GM12878 (cell line): ENCODE data around the gene PLEKHO1. TPM values are rescaled to one million over a fixed set of nuclear protein-coding genes. Genes with fewer than 3 reads are reported as not detected.

ENCODE experiments used
- ATAC-seq: fragments of 200-7000 bp; cut with Tn5 transposase; 3 replicates; pipeline ENCODE4 v1.9.1; 2020; ENCODE audit warnings: mild to moderate bottlenecking, moderate library complexity
- BruUV-seq: library from RNA; stranded (reverse); fragments of 400-500 nt; replicated peaks from 2 replicates; lab custom pipeline; 2021; lab: Mats Ljungman, UMichigan
- CTCF ChIA-PET: fragments of 300-600 bp; sonication (Branson Sonifier 250); formaldehyde crosslinking; extraction: SDS; loops from one replicate; lab custom pipeline; 2021; ENCODE audit warnings: inconsistent platforms; lab: Yijun Ruan, JAX
- POLR2A ChIA-PET: fragments of 350-600 bp; formaldehyde crosslinking; extraction: SDS; loops from one replicate; lab custom pipeline; 2021; ENCODE audit warnings: inconsistent platforms; lab: Charles Lee
- RAD21 ChIA-PET: fragments of 300-600 bp; sonication (Branson Sonifier 250); formaldehyde crosslinking; loops from one replicate; lab custom pipeline; 2023; ENCODE audit warnings: antibody characterized with exemption; ENCODE audit not compliant: unreplicated experiment; lab: Charles Lee
- SMC1A ChIA-PET: fragments of 300-600 bp; sonication (Branson Sonifier 250); formaldehyde crosslinking; loops from one replicate; lab custom pipeline; 2023; ENCODE audit not compliant: unreplicated experiment, uncharacterized antibody; lab: Charles Lee
- DNase-seq: peaks from one replicate; pipeline ENCODE4 v3.0.0-alpha.2; 2011; ENCODE audit warnings: low read depth, low spot score
- FAIRE-seq: peaks from 3 replicates; lab custom pipeline; 2011; peaks lifted over from hg19 to GRCh38; lab: Jason Lieb, UNC
- H2AFZ ChIP-seq: 2 replicates; pipeline ENCODE4 v1.6.0; 2011; ENCODE audit warnings: low read depth, low read length, control low read depth; ENCODE audit not compliant: control insufficient read depth
- H3K27ac ChIP-seq: 2 replicates; pipeline ENCODE4 v1.5.1; 2011; ENCODE audit warnings: control low read depth; ENCODE audit not compliant: control insufficient read depth, insufficient read depth
- H3K27me3 ChIP-seq, 2 experiments: replicated peaks in 1 of 2; 2 replicates each; pipeline versions ENCODE4 v1.6.0 to v1.6.1; 2011; ENCODE audit warnings: low read length in 1 of 2; ENCODE audit not compliant: control insufficient read depth in 2 of 2, insufficient read depth in 2 of 2
- H3K36me3 ChIP-seq, 2 experiments: 2 replicates each; pipeline ENCODE4 v1.5.1; 2011; ENCODE audit warnings: low read length in 1 of 2; ENCODE audit not compliant: control insufficient read depth in 2 of 2, insufficient read depth in 2 of 2
- H3K4me1 ChIP-seq: 2 replicates; pipeline ENCODE4 v1.6.1; 2011; ENCODE audit warnings: mild to moderate bottlenecking, low read length, moderate library complexity, mixed read lengths; ENCODE audit not compliant: control insufficient read depth, insufficient read depth
- H3K4me2 ChIP-seq: 2 replicates; pipeline ENCODE4 v1.6.0; 2011; ENCODE audit warnings: control low read depth; ENCODE audit not compliant: control insufficient read depth, insufficient read depth
- H3K4me3 ChIP-seq: fragments of 200-600 bp; sonication (generic); 2 replicates; pipeline ENCODE4 v1.5.1; 2016
- H3K79me2 ChIP-seq: 2 replicates; pipeline ENCODE4 v1.6.0; 2011; ENCODE audit warnings: low read length; ENCODE audit not compliant: control insufficient read depth, insufficient read depth
- H3K9ac ChIP-seq: 2 replicates; pipeline ENCODE4 v1.8.0; 2011; ENCODE audit warnings: low read length, control low read depth, mixed read lengths; ENCODE audit not compliant: control insufficient read depth, insufficient read depth
- H3K9me3 ChIP-seq: replicated peaks from 3 replicates; pipeline ENCODE4 v1.5.1; 2011; ENCODE audit warnings: mild to moderate bottlenecking, low read length; ENCODE audit not compliant: control insufficient read depth, insufficient read depth
- H4K20me1 ChIP-seq: 2 replicates; pipeline ENCODE4 v1.6.0; 2011; ENCODE audit not compliant: control insufficient read depth, insufficient read depth
- BACH1 ChIP-seq: fragments of 450-650 bp; IDR thresholded peaks from 2 replicates; pipeline ENCODE4 v1.6.1; 2017; ENCODE audit warnings: mild to moderate bottlenecking, borderline replicate concordance
- BRCA1 ChIP-seq: IDR thresholded peaks from 2 replicates; pipeline ENCODE4 v1.6.1; 2011; ENCODE audit warnings: low read depth, low read length, improper control_type of control experiment
- CBX3 ChIP-seq: fragments of 200-600 bp; sonication (generic); IDR thresholded peaks from 2 replicates; pipeline ENCODE4 v1.6.1; 2016; ENCODE audit warnings: low read depth, borderline replicate concordance
- CEBPB ChIP-seq, 2 experiments: fragments of 150-350 bp in 1 of 2; IDR thresholded peaks; 2 replicates each; pipeline ENCODE4 v1.6.1; 2012 to 2014; ENCODE audit warnings: low read depth in 2 of 2, low read length in 2 of 2, borderline replicate concordance in 1 of 2, inconsistent platforms in 1 of 2
- ELK1 ChIP-seq: IDR thresholded peaks from 2 replicates; pipeline ENCODE4 v1.6.1; 2012; ENCODE audit warnings: low read depth, low read length, improper control_type of control experiment
- FOXK2 ChIP-seq: fragments of 450-650 bp; IDR thresholded peaks from 2 replicates; pipeline ENCODE4 v1.6.1; 2017; ENCODE audit warnings: mild to moderate bottlenecking, moderate library complexity
- LARP7 ChIP-seq: fragments of 450-650 bp; IDR thresholded peaks from 2 replicates; pipeline ENCODE4 v1.6.1; 2017; ENCODE audit warnings: mild to moderate bottlenecking
- MXI1 ChIP-seq: fragments of 150-350 bp; IDR thresholded peaks from 2 replicates; pipeline ENCODE4 v1.6.1; 2011; ENCODE audit warnings: low read depth, mild to moderate bottlenecking, inconsistent platforms, low read length, improper control_type of control experiment
- NBN ChIP-seq: fragments of 450-650 bp; IDR thresholded peaks from 2 replicates; pipeline ENCODE4 v1.6.1; 2016
- NR2C1 ChIP-seq: fragments of 450-650 bp; IDR thresholded peaks from 2 replicates; pipeline ENCODE4 v1.6.1; 2017; ENCODE audit warnings: antibody characterized with exemption, mild to moderate bottlenecking, moderate library complexity
- NR2F1 ChIP-seq: fragments of 450-650 bp; conservative IDR thresholded peaks from 2 replicates; pipeline ENCODE4 v1.6.1; 2017; ENCODE audit warnings: mild to moderate bottlenecking
- PBX3 ChIP-seq: IDR thresholded peaks from 2 replicates; pipeline ENCODE4 v1.6.1; 2011; ENCODE audit warnings: mild to moderate bottlenecking, low read depth, low read length, moderate library complexity; ENCODE audit not compliant: insufficient replicate concordance
- RAD21 ChIP-seq: IDR thresholded peaks from 2 replicates; pipeline ENCODE4 v1.6.1; 2011; ENCODE audit warnings: mild to moderate bottlenecking, low read depth, low read length, moderate library complexity; ENCODE audit not compliant: insufficient read depth
- RCOR1 ChIP-seq: conservative IDR thresholded peaks from 2 replicates; pipeline ENCODE4 v1.6.1; 2012; ENCODE audit warnings: low read depth, low read length, improper control_type of control experiment
- RELB ChIP-seq: fragments of 450-650 bp; IDR thresholded peaks from 2 replicates; pipeline ENCODE4 v1.6.1; 2017; ENCODE audit warnings: low read depth, mild to moderate bottlenecking, moderate library complexity
- SKIL ChIP-seq: fragments of 450-650 bp; IDR thresholded peaks from 2 replicates; pipeline ENCODE4 v1.6.1; 2017; ENCODE audit warnings: mild to moderate bottlenecking, low read depth, inconsistent platforms; ENCODE audit not compliant: poor library complexity, severe bottlenecking
- SREBF2 ChIP-seq: IDR thresholded peaks from 2 replicates; pipeline ENCODE4 v1.6.1; 2012; ENCODE audit warnings: mild to moderate bottlenecking, low read length
- WGBS: methylation state at CpG from one replicate; pipeline ENCODE4 v1.1.6; 2016; ENCODE audit warnings: low lambda C conversion rate; ENCODE audit not compliant: insufficient replicate concordance, insufficient coverage; ENCODE audit errors: missing lambda C conversion rate; 5-methylcytosine and 5-hydroxymethylcytosine counted together
- in situ Hi-C: fragments of 300-500 bp; cut with MboI; formaldehyde crosslinking; loops from 9 replicates; pipeline ENCODE4 v1.14.3; 2018; ENCODE audit warnings: mixed read lengths
- intact Hi-C: fragments of 100-400 bp; cut with micrococcal nuclease; formaldehyde crosslinking; loops from one replicate; pipeline ENCODE4 v1.14.2; 2022; ENCODE audit not compliant: unreplicated experiment
- polyA plus RNA-seq, 11 experiments: library from polyadenylated mRNA; depleted of rRNA in 4 of 11; unstranded in 6 of 11; stranded (reverse) in 5 of 11; fragments of >200 nt; fragmentation: Nextera tagmentation in 4 of 11; fragmentation: Illumina TruSeq in 1 of 11; extraction: Ambion mirVana in 4 of 11; extraction: Trizol in 1 of 11; gene quantifications; 1 replicate in 1 of 11; 2 replicates in 10 of 11; pipeline versions ENCODE4 v1.2.1 to v1.2.3, GENCODE V29; 2011 to 2016; ENCODE audit warnings: inconsistent platforms in 2 of 11, missing spikeins in 2 of 11, low read depth in 1 of 11
- total RNA-seq, 4 experiments: library from RNA; depleted of rRNA in 3 of 4; stranded (reverse); fragments of >200 nt in 3 of 4; fragmentation: Illumina TruSeq in 1 of 4; extraction: Trizol in 1 of 4; gene quantifications; 2 replicates each; pipeline versions ENCODE4 v1.2.1 to v1.2.3, GENCODE V29; 2013 to 2021

The PLEKHO1 gene
- total and polyA plus RNA-seq, 10 of the 15 experiments (the other 5 are each of a cell fraction or from before 2014, with no cell fraction given) = 5.3 to 184 (median 88.8) TPM

GRCh38 chr1:150151291-150152181, 1.8 kb downstream of the PLEKHO1 start:
- peak overlapping the region; percentile 99 for H3K27ac ChIP-seq
- H3K9me3 ChIP-seq = no peaks in the 10 kb centered on the region
- peaks cover 23% of the 10 kb centered on the region for H3K4me1 ChIP-seq
- ChIA-PET SMC1A (interaction anchor here (1.0 to 5.6 kb wide), 5 partner anchors 10 to 78 kb away, joined by 3 to 73 read pairs (median 6); no protein-coding TSS in a partner anchor), CTCF (interaction anchor here (1.0 to 6.1 kb wide), 5 partner anchors 11 to 84 kb away, joined by 3 to 78 read pairs (median 5); partner anchors contain the start of gene VPS45), POLR2A (interaction anchor here (0.6 to 5.6 kb wide), 6 partner anchors 9 to 141 kb away, joined by 3 to 120 read pairs (median 5); partner anchors contain the start of genes ANP32E, OTUD7B and VPS45), RAD21 (interaction anchor here (0.9 to 6.1 kb wide), 5 partner anchors 11 to 78 kb away, joined by 3 to 65 read pairs (median 4); no protein-coding TSS in a partner anchor)
- FAIRE-seq (peak; percentile 86), DNase-seq (no peak), ATAC-seq (peak; percentile 68)
- peaks cover 10 to 24% of the 10 kb centered on the region in 2 experiments for H3K36me3 ChIP-seq
- H3K79me2 ChIP-seq = peaks cover 74% of the 10 kb centered on the region
- in situ Hi-C loops (no loop called here), intact Hi-C loops (loop anchor here (1.0 kb wide), 1 partner anchor 9 kb away; no protein-coding TSS in a partner anchor)
- no peak overlapping the region for H2AFZ ChIP-seq
- BruUV-seq = TSS peak; percentile 49
- WGBS = under 1% methylated on average over 15 of the region's 15 CpGs
- peak overlapping the region; percentile 100 for H3K9ac ChIP-seq
- H3K4me2 ChIP-seq = peak overlapping the region; percentile 75
- no peaks in the 10 kb centered on the region for H3K27me3 ChIP-seq
- peak overlapping the region; percentile 100 for H3K4me3 ChIP-seq
- H4K20me1 ChIP-seq = no peaks in the 10 kb centered on the region
- TF ChIP-seq SREBF2 (no peak), CBX3 (no peak), MXI1 (no peak), SKIL (peak; percentile 79), RELB (peak; percentile 15; the same call in 1 of the 2 replicates), BACH1 (peak; percentile 75; the same call in 1 of the 2 replicates), RAD21 (no peak), PBX3 (peak; percentile 43), LARP7 (no peak), BRCA1 (no peak), RCOR1 (no peak), NR2F1 (peak; percentile 44; the same call in 1 of the 2 replicates), NR2C1 (no peak), FOXK2 (no peak), ELK1 (no peak; the same call in 1 of the 2 replicates), NBN (no peak), CEBPB (IDR thresholded peaks at IDR 0.05; ENCODE audit: borderline replicate concordance in 1 of 2, low read depth in 2 of 2, low read length in 2 of 2) (no peak)
